Measurements from ENCODE around the gene CD79A.

- TF ChIP-seq CTCF (IDR thresholded peaks at IDR 0.05 in 2 of 3, conservative IDR thresholded peaks at IDR 0.05 in 1 of 3; ENCODE audit: borderline replicate concordance in 1 of 3, insufficient read depth in 1 of 3, low read depth in 2 of 3, low read length in 2 of 3): no peak
- TF ChIP-seq POLR2AphosphoS5 (IDR thresholded peaks at IDR 0.05; ENCODE audit: low read depth, low read length): no peak
- TF ChIP-seq SRF (IDR thresholded peaks at IDR 0.05; ENCODE audit: low read depth): no peak
- no peak for TF ChIP-seq POLR2A (IDR thresholded peaks at IDR 0.05; ENCODE audit: borderline replicate concordance, extremely low read depth, insufficient read depth, insufficient read length)
- no peak for TF ChIP-seq YY1 (IDR thresholded peaks at IDR 0.05; ENCODE audit: extremely low read depth, insufficient replicate concordance, low read depth, low read length)
- no peak for TF ChIP-seq MAX (IDR thresholded peaks at IDR 0.05)
- 0 out of 2 replicates have a peak, but pooled peaks have one; percentile 73 for TF ChIP-seq EZH2 (IDR thresholded peaks at IDR 0.05)
These were observed 23.3 kb upstream of the CD79A start for GRCh38 chr19:41853768-41854167.

All from HCT116 (cell line).